ENCODE measurements around the gene ATP2C2.

GRCh38 chr16:84498859-84499620 is 130.7 kb downstream of the ATP2C2 start:
- no peak for TF ChIP-seq CTCF (IDR thresholded peaks at IDR 0.05)
- TF ChIP-seq EP300 (IDR thresholded peaks at IDR 0.05): no peak
- TF ChIP-seq POLR2AphosphoS5 (IDR thresholded peaks at IDR 0.05): no peak
